SKM-1 (cell line): ENCODE data around the gene CABLES2.

Source experiments
- DNase-seq: peaks from one replicate; lab custom pipeline; 2025; ENCODE audit not compliant: unreplicated experiment; lab: John Stamatoyannopoulos, UW

CABLES2 gene

DNA sequence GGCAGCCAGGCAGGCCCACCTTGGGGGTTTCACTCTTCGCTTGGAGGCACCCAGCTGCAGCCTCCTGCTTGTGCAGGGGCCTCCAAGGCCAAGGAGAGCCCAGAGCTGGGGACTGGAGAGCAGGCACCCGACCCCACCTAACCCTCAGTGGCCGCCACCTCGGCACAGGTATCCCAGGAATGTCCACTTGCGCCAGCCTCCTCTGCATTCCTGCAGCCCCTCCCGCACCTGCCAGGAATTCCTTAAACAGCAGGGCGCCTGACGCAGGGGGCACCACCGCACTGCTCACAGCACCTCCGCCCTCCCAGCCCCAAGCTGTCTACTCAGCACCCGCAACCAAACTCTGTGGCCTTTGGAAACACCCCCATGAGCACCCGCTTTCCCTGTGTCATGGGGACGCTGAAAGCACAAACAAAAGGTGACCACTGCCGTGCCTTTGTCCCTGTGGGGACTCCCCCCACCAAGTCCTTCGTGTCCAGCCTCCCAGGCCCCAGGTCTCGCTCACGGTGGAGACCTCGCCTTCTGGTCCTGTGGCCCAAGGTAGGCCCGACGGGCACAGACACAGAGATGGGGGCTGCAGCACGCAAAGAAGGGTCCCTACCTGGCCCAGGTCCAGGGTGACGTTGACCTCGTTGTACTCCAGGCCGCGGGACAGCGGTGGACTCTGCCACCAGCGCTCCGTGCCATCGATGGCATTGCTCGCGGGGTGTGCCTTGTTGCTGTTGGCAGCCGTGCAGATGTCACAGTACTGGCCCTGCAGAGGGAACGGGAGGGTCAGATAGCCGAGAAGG, 45.1 kb downstream of the CABLES2 start:
- no peak for DNase-seq

GRCh38 chr20:62360854-62361798, 46.0 kb downstream of the CABLES2 start:
- DNase-seq, result no peak

GRCh38 chr20:62359491-62360121, 47.5 kb downstream of the CABLES2 start:
- DNase-seq, result no peak

- no peak for DNase-seq
Observed at GRCh38 chr20:62359043-62359490, 48.0 kb downstream of the CABLES2 start.

- no peak for DNase-seq
Observed at GRCh38 chr20:62358171-62359042, 48.7 kb downstream of the CABLES2 start.

DNA sequence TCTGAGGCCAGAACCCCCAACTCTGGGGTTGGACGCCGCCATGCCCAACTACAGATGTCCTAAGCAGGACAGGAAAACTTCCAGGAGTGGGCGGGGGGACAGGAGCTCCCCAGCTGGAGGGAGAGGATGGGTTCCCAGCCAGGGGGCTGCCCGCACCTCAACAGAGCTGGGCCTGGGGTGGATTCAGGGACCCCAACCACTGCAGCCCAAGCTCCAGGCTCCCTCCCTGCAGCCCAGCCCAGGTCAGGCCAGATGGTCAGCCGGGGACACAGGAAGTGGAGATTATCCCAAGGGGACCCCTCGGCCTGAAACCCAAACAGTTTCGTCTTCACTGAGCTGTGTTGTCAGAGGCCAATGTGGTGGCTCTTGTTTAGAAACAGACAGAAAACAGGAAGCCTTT, 49.4 kb downstream of the CABLES2 start:
- DNase-seq, result no peak

DNA sequence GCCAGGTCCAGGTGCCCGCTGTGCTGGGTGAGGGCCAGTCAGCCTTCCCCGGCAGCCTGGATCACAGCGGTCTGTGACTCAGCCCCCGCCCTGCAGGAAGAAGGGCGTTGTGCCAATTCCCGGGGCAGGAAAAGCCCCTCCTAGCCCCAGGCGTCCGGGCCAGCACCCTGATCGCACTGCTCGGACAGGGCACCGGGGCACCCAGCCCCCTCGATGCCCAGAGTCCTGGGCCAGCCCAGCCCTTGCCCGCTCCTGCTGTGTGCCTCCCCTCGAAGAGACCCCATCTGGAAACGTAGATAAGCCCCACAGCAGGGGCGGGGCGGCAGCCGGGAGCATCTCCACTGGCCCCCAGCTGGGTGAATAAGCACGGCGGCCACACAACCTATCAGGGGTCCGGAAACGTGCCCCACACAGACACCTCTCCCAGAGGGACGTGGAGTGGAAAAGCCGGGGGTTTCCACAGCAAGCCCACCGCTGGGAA, 49.9 kb downstream of the CABLES2 start:
- DNase-seq, result no peak

DNA sequence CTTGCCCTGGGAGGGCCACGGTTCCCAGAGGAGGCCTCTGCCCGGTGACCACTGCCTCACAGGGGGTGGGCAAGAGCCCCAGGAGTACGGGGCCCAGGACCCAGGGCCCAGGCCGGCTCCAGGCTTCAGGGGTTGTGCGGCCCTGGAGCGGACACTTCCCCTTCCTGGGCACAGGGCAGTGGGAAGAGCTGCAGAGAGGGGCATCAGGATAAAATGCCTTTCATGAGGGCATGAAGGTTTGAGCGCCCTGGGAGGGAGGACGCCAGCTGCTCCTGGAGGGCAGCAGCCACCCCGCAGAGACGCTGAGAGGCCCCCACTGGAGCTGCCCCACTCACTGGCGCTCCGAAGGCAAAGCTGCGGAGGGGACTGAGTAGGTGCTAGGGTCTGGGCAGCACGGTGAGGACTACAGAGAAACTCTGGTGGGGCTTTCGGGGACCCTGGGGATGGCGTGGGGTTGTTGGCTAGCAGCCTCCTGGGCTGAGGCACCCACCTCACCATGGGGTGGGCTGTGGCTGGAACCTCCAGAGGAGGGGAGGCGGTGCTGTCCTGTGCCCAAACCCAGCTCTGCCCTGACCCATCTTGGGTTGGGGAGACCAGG, 50.4 kb downstream of the CABLES2 start:
- no peak for DNase-seq

DNA sequence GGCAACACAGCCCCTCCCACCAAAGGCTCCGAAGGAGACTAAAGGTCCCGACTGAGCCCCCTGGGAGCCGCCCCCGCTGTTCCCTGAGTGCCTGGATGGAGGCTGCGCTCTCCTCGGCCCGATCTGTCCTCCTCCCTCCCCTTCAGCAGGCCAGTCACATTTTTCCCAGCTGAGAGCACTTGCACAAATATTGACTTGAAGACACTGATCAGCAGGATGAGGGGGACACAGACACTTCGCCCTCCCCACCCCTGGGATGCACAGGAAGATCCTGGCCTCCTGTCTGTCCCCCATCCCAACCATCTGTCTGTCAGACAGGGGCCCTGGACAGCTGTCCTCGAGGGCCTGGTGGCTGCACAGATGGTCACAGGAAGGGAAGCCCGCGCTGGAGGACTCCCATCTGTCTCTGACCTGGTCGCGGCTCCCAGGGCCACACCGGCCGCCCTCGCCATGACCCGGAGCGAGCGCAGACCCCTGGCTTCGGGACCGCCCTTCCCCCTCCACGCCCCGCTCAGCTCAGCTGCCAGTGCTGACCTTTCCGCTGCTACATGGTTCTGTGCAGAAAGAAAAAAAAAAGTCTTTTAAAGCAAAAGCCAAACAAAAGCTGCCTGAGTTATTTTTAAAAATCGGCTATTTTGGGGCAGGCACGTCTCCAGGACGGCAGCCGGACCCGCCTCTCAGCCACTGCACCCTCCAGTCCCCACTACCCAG, 51.1 kb downstream of the CABLES2 start:
- no peak for DNase-seq

DNA sequence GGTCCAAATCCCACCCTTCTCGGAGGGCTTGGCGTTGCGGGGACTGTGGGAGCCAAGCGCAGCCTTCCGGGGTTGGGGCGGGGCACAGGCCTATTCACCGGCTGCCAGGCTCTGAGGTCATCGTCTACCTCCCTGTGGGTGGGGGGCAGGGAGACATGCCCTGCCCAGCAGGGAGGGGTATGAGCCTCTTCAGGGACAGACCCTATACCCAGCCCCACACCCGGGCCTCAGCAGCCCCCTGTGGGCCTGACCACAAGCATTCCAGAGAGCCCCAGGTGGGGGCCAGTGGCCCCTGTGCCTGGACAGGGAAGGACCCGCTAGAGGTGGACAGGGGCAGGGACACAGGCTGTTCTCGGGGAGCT, 51.6 kb downstream of the CABLES2 start:
- no peak for DNase-seq

DNA sequence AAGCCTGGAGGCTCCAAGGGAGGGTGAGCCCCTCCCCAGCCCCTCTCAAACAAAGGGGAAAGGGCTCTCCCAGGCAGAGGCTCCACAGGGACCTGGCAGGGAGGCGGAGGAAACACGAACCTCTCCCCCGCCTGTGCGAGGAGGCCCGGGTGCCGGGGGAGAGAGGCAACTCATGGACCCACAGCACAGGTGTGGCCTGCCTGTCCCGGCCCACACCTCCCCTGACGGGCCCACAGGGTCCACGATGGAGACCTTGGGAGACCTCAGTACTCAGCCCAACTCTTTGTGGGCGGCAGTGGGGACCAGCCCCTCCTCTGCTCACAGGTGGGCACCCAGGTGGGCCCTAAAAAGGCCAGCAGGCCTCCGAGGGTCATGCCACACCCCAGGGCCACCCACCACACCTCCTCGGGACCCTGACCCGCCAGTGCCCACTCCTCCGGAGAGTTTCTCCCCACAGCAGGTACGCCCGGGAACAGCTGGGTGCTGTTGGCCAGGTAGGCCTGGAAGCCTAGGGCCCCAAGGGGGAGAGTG, 52.2 kb downstream of the CABLES2 start:
- no peak for DNase-seq

DNA sequence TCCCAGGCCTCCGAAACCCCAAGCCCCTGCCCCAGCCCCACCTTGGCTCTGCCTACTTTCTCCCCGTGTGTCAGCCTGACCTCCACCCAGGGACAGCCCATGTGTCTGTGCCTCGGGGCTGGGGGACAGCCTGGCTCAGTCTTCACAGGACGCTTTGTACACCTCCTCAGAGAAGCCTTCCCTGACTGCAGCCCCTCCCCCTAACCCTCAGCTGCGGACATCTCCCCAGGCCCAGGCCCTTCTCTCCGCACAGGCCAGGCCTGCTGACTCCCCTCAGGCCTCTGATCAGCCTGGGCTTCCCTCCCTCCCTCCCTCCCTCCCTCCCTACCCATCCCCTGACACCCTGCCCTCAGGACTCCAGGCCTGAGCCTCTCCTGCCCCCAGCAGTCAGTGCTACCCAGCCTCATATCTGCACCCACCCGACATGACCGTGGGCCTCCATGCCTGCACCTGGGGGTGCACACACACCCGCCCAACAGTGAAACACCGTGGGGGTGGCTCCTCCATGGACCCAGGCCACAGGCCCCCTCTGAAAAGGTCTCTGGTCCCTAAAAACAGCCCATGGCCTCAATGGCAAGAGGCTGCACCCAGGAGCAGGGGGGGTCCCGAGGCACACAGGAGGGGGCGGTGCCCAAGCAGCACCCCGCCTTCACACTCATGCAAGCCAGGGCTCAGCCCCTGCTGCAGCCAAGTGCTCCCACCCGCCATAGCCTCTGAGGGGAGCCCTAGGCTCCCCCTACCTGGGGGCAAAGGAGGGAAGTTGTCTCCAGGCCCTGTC, 52.9 kb downstream of the CABLES2 start:
- no peak for DNase-seq

DNA sequence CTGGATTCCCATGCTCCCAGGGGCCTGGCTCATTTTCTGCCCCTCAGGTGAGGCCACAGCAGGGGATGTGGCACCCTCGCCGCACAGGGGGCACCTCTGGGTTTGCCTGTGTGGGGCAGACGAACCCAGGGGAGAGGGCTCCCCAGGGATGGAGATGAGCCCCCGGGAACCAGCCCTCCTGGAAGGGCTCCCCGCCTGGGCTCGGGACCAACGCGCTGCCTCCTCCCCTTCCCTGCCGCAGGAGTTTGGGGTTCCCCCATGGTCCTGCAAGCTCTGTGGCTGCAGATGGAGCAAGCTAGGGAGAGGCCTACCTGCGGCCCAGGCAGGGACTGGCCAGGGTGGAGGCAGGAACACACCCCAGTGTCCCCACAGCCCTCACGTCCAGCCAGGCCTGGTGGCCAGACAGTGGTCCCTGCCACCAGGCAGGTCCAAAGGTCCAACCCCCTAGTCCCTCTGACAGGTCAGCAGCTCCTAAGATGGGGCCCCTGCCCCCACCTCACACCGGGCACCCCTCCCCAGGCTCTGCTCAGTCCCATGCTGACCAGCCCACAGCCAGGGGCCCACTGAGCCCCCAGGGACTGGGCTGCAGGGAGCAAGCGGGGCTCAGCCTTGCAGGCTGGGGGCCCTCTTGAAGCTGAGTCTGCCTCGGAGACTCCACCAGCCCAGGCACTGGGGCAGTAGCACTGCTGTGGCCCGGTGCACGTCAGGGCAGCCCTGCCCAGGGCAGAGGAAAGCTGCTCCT, 53.6 kb downstream of the CABLES2 start:
- no peak for DNase-seq

DNA sequence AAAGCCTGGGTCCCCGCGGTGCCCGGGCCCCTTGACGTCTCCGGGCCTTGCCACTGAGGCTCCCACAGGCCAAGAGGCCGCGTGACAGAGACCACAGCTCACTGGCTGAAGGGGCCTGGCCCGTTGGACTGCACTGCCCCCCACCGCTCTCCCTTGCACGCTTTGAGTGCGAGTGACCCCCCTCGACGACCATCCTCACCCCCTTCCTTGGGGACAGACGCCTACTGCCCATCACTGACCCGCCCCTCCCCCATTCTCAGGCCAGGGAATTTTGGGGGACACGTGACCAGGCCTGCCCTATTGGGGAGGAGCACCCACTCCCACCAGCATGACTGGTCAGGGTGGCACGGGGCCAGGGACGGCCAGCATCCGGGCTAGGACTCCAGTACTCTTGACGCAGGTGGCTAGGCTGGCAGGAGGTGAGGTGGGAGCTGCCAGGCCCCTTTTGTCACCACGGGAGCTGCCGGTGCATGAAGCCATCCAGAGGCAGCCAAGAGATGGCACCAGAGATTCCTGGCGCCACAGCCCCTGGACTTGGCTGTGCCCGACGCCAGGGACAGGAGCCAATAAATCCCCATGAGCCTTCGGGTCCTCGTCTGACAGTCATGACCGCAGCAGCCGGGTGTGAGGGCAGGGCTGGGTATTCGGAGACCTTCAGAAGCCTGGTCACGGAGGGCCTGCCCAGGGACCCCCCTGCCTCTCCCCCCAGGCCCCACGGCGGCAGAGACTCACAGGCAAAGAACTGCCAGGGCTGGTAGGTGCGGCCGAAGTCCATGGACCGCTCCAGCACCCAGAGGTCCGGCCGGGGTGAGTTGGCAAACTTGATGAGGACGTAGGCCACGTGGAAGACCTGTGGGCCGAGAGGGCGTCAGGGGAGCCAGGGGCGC, 54.4 kb downstream of the CABLES2 start:
- DNase-seq, result no peak

DNA sequence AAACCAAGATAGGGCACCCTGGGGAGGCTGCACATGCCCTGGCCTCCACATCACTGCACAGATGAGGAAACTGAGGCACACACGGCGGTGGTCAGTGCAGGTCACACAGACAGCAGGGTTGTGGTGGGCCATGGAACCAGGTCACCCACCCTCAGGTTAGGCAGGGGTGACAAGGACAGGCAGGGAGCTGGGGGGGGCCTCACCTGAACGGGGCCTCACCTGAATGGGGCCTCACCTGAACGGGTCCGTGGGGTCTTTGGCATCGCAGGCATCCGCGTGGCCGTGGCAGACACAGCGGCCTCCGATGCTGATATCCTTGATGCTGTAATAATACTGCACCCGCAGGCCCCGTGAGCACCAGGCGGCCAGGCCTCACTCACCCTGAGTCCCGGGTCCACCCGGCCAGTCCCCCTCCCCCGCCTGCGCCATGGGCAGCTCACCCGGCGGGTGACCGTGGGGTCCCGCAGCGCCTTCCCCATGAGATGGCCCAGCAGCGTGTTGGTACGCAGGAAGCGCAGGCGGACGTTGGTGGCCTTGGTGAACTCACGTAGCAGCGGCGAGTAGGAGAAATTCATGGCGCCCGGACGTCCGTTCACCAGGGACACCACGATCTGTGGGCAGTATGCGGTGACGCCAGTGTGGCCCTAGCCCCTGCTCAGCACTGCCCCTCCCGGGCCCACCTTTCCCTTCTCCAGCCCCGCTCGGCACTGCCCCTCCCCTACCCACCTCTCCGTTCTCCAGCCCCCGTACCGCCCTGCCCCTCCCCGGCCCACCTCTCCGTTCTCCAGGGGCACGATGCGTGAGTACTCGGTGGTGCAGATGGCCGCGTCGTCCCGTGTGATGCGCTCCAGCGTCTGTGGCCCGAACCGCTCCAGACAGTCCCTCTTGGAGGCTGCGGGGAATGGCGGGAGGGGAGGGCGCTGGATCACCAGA, 55.4 kb downstream of the CABLES2 start:
- no peak for DNase-seq
